ENCODE results near the gene SLC1A1.

SLC1A1 gene

GRCh38 chr9:4502444-4502843 is 12.2 kb downstream of the SLC1A1 start:
- no peak for TF ChIP-seq CTCF (IDR thresholded peaks at IDR 0.05; ENCODE audit: control insufficient read depth, extremely low read depth, insufficient read depth)
- no peak for DNase-seq (ENCODE audit: low read depth)
- H3K4me3 ChIP-seq (ENCODE audit: low read depth, low read length), result no peak overlapping the region

- H3K4me3 ChIP-seq (ENCODE audit: low read depth, low read length), result no peak overlapping the region
- DNase-seq (ENCODE audit: low read depth), result no peak
- TF ChIP-seq CTCF (IDR thresholded peaks at IDR 0.05; ENCODE audit: control insufficient read depth, extremely low read depth, insufficient read depth), result no peak
Observed at GRCh38 chr9:4503103-4503502, 12.8 kb downstream of the SLC1A1 start.

- no peak for TF ChIP-seq CTCF (IDR thresholded peaks at IDR 0.05; ENCODE audit: control insufficient read depth, extremely low read depth, insufficient read depth)
- H3K4me3 ChIP-seq (ENCODE audit: low read depth, low read length), result no peak overlapping the region
- DNase-seq (ENCODE audit: low read depth), result no peak
Observed at GRCh38 chr9:4504250-4504649, 14.0 kb downstream of the SLC1A1 start.

- no peak for TF ChIP-seq CTCF (IDR thresholded peaks at IDR 0.05; ENCODE audit: control insufficient read depth, extremely low read depth, insufficient read depth)
- no peak overlapping the region for H3K4me3 ChIP-seq (ENCODE audit: low read depth, low read length)
- no peak for DNase-seq (ENCODE audit: low read depth)
Observed at GRCh38 chr9:4506490-4506889, 16.2 kb downstream of the SLC1A1 start.

- no peak for TF ChIP-seq CTCF (IDR thresholded peaks at IDR 0.05; ENCODE audit: control insufficient read depth, extremely low read depth, insufficient read depth)
- H3K4me3 ChIP-seq (ENCODE audit: low read depth, low read length), result no peak overlapping the region
- DNase-seq (ENCODE audit: low read depth), result no peak
Observed at GRCh38 chr9:4507306-4508130, 17.2 kb downstream of the SLC1A1 start.

- no peak overlapping the region for H3K4me3 ChIP-seq (ENCODE audit: low read depth, low read length)
- no peak for DNase-seq (ENCODE audit: low read depth)
- TF ChIP-seq CTCF (IDR thresholded peaks at IDR 0.05; ENCODE audit: control insufficient read depth, extremely low read depth, insufficient read depth), result no peak
Observed at GRCh38 chr9:4508246-4508906, 18.1 kb downstream of the SLC1A1 start.
